GM18868 (cell line): ENCODE results near the gene DNAAF2.
A peak's percentile ranks its signal among the peaks of the same experiment; 100 is the strongest.
"Not testable (repeated sequence)": the region's sequence is repeated elsewhere in the genome, so short reads cannot be mapped to it uniquely, and the experiment has no call there.

ENCODE experiments used
- ATAC-seq: cut with Tn5 transposase; IDR thresholded peaks from one replicate; pipeline ENCODE4 v1.9.1; 2021; ENCODE audit warnings: mild to moderate bottlenecking, moderate library complexity; ENCODE audit not compliant: unreplicated experiment

Gene DNAAF2

DNA sequence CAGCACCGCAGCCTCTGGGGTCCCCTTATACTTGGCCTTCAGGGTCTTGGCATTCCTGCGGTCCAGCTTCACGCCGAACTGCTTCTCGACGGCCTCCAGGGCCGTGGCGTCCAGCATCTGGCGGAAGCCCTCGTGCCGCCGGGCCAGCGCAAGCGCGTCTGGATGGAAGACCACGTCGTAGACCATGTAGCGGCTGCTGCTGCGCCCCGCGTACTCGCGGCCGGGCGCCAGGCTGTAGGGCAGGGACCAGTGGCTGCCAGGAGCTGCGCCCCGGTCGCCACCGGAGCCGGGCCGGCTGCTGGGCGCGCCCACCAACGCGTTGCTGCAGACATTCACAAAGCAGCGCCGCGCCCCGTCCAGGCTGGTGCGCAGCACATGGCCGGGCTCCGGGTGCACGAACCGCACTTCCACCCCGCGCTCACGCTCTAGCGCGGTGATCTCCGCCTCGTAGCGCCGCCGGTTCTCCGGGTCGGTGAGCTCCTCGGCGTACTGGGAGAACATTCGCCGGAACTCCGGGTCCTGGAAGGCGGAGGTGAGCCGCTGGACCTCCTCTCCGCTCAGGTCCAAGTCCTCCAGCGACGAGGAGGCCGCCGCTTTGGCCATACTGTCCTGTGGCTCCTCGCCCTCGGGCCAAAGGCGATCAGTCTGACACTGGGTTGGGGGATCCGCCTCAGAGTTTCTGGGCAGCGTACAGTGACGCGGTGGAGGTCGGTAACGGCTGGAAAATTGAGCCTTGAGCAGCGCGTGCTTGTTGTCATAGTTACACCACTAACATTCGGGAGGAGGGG lies at the start of gene DNAAF2:
DNAAF2 (minus strand) TSS at position 698 of the 788 bp plus-strand sequence; CDS start at position 603, 95 bp downstream.
- peak; percentile 30 for ATAC-seq

DNA sequence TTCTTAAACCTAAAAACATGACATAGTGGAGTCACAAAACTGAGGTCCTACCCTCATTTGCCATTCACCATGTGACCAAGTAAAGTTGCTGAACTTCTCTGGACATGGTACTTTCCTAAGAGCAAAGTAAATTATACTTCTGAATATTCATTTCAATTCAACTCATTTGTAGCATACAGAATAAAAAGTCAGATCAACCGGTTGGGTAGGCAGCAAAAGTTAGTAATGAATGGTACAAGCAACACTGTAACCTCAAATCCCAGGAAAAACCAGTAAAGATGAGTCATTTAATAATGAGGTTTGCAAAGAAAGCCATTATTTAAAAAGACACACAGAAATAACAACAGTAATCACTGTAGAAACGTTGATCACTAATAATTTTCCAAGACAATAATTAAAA lies 44.2 kb upstream of the DNAAF2 start:
- ATAC-seq = no peak

- no peak for ATAC-seq
These were observed 42.6 kb upstream of the DNAAF2 start for GRCh38 chr14:49677643-49678042.

- no peak for ATAC-seq
These were observed 38.5 kb upstream of the DNAAF2 start for GRCh38 chr14:49673586-49673985.

GRCh38 chr14:49670475-49670874 lies 35.4 kb upstream of the DNAAF2 start:
- ATAC-seq = no peak

DNA sequence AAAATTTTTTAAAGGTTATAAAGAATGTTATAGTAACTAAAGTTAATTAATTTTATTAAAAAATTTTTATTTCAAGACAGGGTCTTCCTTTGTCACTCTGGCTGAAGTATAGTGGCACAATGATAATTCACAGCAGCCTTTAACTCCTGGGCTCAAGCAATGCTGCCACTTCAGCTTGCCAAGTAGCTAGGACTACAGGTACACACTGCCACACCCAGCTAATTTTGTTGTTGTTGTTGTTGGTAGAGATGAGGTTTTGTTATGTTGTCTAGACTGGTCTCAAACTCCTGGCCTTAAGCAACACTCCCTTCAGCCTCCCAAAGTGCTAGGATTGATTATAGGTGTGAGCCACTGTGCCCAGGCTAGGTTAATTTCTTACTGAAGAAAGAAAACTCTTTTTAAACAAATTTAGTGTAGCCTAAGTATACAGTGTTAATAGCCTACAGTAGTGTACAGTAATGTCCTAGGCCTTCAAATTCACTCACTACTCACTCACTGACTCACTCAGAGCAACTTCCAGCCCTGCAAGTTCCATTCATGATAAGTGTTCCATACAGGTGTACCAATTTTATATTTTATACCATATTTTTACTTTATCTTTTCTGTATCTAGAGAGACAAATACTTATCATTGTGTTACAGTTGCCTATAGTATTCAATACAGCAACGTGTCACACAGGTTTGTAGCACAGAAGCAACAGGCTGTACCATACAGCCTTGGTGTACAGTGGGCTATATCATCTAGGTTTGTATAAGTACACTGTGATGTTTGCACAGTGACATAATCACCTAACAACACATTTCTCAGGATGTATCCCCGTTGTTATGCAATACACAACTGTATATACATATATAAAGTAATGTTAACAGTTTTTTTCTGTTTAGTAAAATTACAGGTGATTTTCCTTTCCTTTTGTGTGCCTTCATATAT lies 24.7 kb upstream of the DNAAF2 start:
- no peak for ATAC-seq

GRCh38 chr14:49657500-49657899 lies 22.5 kb upstream of the DNAAF2 start:
- ATAC-seq = not testable (repeated sequence)

DNA sequence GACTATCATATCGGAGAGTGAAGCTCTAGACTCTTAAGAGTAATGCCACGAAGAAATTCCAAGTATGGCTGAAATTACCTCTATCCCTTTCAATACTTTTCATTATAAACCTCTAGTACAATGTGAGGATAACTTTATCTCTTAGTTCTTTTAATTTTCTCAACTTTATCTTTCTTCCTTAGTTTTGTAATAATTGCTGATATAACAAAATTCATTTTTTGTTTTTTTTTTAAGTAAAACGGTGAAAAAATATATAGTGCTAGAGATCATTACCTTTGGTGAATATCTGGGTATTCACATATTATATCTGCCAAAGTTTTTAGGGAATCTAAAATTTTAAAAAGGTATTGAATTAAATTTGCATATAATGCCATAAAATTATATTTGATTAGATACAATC lies 19.5 kb upstream of the DNAAF2 start:
- no peak for ATAC-seq

DNA sequence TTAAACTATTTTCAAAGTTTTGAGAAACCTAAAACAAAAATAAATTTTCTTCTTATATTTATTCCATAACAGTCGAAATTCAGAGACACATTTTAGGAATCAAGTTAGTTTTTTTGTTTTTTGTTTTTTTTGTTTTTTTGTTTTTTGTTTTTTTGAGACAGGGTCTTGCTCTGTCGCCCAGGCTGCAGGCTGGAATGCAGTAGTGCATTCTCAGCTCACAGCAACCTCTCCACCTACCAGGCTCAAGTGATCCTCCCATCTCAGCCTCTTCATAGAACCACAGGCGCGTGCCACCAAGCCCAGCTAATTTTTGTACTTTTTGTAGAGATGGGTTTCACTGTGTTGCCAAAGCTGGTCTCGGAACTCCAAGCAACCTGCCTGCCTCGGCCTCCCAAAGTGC lies 18.5 kb upstream of the DNAAF2 start:
- ATAC-seq = no peak

DNA sequence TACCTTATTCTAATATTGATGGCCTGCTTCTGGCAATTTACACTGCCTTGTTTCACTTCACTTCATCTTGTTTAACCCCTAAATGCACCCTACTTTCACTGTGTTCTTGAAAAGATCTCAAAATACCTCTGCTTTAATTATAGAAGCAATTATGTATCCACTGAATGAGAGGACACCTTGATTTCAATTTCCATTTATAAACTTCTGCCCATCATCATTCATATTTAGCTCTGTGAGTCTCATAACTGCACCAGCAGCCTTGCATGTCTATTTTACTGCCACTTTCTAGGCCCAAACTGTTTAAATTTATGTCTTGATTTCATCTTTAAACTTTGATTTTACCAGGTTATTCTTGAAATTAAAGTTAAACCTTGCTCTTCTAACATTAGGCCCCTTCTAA lies 7.1 kb upstream of the DNAAF2 start:
- peak; percentile 46 for ATAC-seq

- peak; percentile 39 for ATAC-seq
These were observed 6.7 kb upstream of the DNAAF2 start for GRCh38 chr14:49641697-49642129.

GRCh38 chr14:49640540-49641417 lies 5.7 kb upstream of the DNAAF2 start:
- no peak for ATAC-seq

DNA sequence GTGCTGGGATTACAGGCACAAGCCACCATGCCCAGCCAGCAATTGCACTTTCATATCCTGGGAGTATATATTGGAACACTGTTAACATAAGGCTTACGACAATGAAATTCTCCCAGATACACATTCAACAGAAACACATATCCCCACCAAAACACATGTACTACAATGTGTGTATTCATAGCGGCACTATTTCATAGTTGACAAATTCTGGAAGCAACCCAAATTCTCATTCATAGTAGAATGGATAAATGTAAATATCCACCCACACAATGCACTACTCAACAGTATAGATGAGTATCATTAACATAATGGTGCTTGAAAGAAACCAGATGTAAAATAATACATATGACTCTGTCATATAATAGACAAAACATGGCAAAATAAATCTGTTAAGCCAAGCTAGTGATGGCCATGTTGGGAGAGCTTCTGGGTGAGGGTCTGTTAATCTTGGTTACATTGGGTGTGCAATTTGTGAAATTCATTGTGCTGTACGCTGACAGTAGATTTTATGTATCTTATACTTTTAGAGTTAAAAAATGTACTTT lies 2.6 kb upstream of the DNAAF2 start:
- ATAC-seq = no peak

DNA sequence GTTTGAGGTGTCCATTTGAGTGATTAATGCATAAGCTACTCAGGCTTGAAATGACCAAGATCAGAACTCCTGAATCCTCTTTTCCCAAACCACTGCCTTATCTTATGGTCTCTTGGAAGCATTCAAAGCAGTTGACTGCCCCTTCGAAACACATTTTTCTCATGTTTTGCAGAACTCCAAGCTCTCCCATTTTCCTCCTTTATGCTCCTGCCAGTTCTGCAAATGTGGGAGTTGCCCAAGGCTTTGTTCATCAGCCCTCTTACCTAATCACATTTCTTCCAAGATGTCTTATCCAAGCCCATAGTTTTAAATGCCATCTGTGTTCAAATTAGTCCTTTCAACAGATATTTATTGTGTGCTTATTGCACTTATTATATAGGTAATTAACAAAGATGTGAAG lies 1.8 kb upstream of the DNAAF2 start:
- no peak for ATAC-seq

DNA sequence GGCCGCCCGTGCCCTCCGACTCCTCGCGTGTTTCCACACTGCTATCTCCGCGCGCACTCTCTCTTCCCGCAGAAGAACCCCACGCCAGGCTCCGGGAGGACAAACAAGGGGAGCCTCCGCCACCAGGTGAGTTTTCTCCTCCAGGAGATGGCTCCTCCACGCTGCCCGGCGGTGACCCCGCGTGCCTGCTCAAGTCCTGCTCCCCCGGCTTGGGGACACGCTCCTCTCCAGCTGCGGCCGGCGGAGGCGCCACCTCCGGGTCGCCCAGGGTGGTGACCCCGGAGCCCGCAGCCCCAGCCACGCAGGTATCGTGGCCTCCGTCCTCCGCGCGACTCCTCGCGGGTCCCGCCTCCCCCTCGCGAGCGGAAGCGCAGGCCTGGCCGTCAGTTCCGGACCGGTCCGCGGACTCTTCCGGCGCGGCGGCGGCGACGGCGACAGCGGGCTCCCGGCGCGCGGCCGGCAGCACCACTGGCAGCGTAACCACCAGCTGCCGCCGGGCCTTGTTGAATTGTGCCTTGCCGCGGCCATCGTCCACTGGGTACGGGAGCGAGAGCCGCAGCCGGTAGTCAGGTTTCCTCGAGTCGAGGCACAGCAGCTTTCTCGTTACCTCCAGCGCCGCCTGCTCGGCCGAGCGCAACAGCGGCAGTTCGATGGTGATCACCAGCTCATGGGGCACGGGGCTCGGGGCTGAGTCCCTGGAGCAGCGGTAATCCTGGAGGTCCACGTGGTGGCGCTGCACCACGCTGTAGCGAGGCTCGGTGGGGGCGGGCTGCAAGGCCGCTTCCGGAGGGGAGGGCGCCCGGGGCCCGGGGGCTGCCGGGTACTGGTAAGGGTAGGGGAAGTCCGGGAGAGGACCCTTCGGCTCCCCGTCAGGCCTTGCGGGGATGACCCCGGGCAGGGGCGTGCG lies 1.2 kb downstream of the DNAAF2 start:
- ATAC-seq = peak; percentile 82

GRCh38 chr14:49623941-49624839 lies 10.9 kb downstream of the DNAAF2 start:
- ATAC-seq = peak; percentile 16

- ATAC-seq = no peak
These were observed 11.7 kb downstream of the DNAAF2 start for GRCh38 chr14:49623387-49623786.

GRCh38 chr14:49622022-49622607 lies 12.9 kb downstream of the DNAAF2 start:
- no peak for ATAC-seq
